ENCODE results near the gene MYL3.

The MYL3 gene

DNA sequence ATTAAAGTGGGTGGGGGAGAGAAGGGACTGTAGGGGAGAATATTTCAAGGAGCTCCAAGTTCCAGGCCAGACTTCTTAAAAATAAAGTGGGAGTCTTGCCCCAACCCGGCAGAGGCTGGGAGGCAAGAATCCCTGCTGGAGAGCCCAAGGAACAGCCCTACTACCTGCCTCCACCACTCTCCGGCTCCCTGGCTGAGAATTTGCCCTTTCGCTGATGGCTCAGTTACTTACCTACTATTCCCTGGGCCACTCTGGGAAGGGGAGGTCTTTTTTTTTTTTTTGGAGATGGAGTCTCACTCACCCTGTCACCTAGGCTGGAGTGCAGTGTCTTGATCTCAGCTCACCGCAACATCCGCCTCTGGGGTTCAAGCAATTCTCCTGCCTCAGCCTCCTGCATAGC, 15.5 kb downstream of the MYL3 start:
- Histone ChIP-seq H3K4me3 (ENCODE audit: low read length) (no peak overlapping the region), H3K79me2 (ENCODE audit: control insufficient read depth, low read length) (no peaks in the 10 kb centered on the region), H3K9me3 (ENCODE audit: control insufficient read depth, insufficient read depth, low read length) (no peaks in the 10 kb centered on the region), H4K20me1 (ENCODE audit: control insufficient read depth, insufficient read depth, low read depth, low read length) (no peaks in the 10 kb centered on the region), H3K4me2 (ENCODE audit: low read length) (no peak overlapping the region), H3F3A (ENCODE audit: control insufficient read depth, insufficient read depth) (no peaks in the 10 kb centered on the region), H3K27ac (ENCODE audit: low read depth, low read length) (no peak overlapping the region), H3K4me1 (ENCODE audit: control insufficient read depth, low read length) (peaks cover 17% of the 10 kb centered on the region), H3K36me3 (ENCODE audit: control insufficient read depth, low read length) (no peaks in the 10 kb centered on the region), H3K9me2 (replicated peaks; ENCODE audit: control insufficient read depth, low read length) (no peaks in the 10 kb centered on the region), H3K27me3 (ENCODE audit: control insufficient read depth, low read length) (peaks cover 17% of the 10 kb centered on the region)
- TF ChIP-seq, protein P1, sequence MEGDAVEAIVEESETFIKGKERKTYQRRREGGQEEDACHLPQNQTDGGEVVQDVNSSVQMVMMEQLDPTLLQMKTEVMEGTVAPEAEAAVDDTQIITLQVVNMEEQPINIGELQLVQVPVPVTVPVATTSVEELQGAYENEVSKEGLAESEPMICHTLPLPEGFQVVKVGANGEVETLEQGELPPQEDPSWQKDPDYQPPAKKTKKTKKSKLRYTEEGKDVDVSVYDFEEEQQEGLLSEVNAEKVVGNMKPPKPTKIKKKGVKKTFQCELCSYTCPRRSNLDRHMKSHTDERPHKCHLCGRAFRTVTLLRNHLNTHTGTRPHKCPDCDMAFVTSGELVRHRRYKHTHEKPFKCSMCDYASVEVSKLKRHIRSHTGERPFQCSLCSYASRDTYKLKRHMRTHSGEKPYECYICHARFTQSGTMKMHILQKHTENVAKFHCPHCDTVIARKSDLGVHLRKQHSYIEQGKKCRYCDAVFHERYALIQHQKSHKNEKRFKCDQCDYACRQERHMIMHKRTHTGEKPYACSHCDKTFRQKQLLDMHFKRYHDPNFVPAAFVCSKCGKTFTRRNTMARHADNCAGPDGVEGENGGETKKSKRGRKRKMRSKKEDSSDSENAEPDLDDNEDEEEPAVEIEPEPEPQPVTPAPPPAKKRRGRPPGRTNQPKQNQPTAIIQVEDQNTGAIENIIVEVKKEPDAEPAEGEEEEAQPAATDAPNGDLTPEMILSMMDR (IDR thresholded peaks at IDR 0.05; ENCODE audit: low read depth, low read length, poor library complexity, severe bottlenecking), result no peak
- no peak for TF ChIP-seq EZH2phosphoT487 (IDR thresholded peaks at IDR 0.05; ENCODE audit: borderline replicate concordance, low read length)

DNA sequence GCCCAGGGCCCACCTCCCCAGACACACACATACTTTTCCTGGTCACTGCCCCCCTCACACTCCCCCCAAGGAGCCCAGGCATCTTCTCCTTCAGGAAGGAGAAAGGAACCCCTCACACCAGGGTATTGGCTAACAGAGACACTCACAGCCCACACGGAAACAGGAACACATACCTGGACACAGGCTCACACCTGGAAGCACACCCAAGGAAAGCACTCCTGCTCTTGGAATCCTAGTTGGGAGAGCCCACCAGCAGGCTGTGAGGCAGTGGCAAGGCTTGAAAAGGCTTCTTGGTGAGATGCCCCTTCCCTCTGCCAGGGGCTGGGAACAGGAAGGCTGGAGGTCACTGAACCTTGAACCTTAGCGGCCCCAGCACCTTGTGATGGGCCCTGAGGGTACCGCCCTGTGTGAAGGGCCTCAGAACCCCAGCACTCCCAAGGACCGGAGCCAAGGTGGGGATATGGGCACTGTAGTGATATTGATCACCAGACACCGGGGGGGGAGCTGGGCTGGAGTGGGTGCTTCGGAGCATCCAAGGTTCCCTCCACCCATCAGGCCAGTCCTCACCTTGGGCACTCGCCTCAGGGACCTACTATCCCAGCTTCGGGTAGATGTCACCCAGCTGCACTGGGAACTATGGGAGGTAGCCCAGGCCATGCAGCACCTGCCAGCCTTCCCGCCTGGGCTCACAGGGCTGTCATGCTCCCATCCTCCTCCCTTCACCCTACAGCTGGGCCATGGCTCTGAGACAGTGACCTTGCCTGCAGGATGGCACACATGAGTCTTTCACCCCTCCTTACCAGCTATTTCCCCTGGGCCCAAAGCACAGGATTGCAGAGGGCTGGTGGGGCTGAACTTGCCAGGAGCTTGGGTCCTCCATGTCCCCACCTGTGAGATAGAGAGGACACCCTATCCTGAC, 16.4 kb downstream of the MYL3 start:
- Histone ChIP-seq H3K4me2 (ENCODE audit: low read length) (peak overlapping the region; percentile 80), H4K20me1 (ENCODE audit: control insufficient read depth, insufficient read depth, low read depth, low read length) (no peaks in the 10 kb centered on the region), H3K27ac (ENCODE audit: low read depth, low read length) (no peak overlapping the region), H3K4me3 (ENCODE audit: low read length) (peak overlapping the region; percentile 72), H3K79me2 (ENCODE audit: control insufficient read depth, low read length) (no peaks in the 10 kb centered on the region), H3K27me3 (ENCODE audit: control insufficient read depth, low read length) (peaks cover 17% of the 10 kb centered on the region), H3K9me2 (replicated peaks; ENCODE audit: control insufficient read depth, low read length) (no peaks in the 10 kb centered on the region), H3F3A (ENCODE audit: control insufficient read depth, insufficient read depth) (no peaks in the 10 kb centered on the region), H3K9me3 (ENCODE audit: control insufficient read depth, insufficient read depth, low read length) (no peaks in the 10 kb centered on the region), H3K36me3 (ENCODE audit: control insufficient read depth, low read length) (no peaks in the 10 kb centered on the region), H3K4me1 (ENCODE audit: control insufficient read depth, low read length) (peaks cover 17% of the 10 kb centered on the region)
- TF ChIP-seq, protein P1 (IDR thresholded peaks at IDR 0.05; ENCODE audit: low read depth, low read length, poor library complexity, severe bottlenecking), result no peak
- no peak for TF ChIP-seq EZH2phosphoT487 (IDR thresholded peaks at IDR 0.05; ENCODE audit: borderline replicate concordance, low read length)

DNA sequence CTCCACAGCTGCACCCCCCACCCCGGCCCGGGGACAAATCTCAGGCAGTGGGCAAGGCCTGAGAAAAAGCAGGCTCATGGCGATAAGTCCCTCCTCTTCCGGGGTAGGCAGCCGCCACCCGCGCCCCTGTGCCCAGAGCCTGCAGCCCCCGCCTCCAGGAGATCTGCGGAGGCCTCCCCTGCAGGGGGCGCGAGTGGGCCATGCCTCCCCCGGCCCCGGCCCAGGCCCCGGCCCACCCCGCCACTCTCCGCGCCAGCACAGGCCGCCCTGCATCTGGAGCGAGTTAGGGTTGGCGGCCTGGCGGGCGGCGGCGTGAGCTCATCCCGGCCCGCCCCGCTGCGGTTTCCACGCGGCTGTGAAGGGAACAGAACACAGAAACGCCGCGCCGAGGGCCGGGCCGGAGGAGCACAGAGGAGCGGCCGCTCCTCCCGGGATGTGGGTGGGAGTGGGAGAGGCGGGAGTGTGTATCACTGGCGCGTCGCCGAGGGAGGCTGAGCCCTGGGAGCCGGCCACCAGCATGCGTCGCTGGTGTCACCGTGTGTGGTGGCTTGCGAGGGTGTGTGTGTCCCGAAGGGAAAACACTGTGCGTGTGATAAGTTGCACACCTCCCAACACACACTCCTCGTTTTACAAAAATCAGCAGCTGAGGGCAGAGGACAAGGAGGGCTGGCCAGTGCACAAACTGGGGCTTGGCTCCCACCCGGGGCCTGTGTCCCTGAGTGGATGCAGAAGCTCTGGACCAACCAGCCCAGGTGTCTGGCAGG, 17.2 kb downstream of the MYL3 start:
- Histone ChIP-seq H3K27me3 (ENCODE audit: control insufficient read depth, low read length) (peaks cover 17% of the 10 kb centered on the region), H3F3A (ENCODE audit: control insufficient read depth, insufficient read depth) (no peaks in the 10 kb centered on the region), H3K79me2 (ENCODE audit: control insufficient read depth, low read length) (no peaks in the 10 kb centered on the region), H3K4me1 (ENCODE audit: control insufficient read depth, low read length) (peaks cover 17% of the 10 kb centered on the region), H3K4me2 (ENCODE audit: low read length) (peak overlapping the region; percentile 80), H3K9me3 (ENCODE audit: control insufficient read depth, insufficient read depth, low read length) (no peaks in the 10 kb centered on the region), H3K4me3 (ENCODE audit: low read length) (peak overlapping the region; percentile 72), H3K36me3 (ENCODE audit: control insufficient read depth, low read length) (no peaks in the 10 kb centered on the region), H4K20me1 (ENCODE audit: control insufficient read depth, insufficient read depth, low read depth, low read length) (no peaks in the 10 kb centered on the region), H3K9me2 (replicated peaks; ENCODE audit: control insufficient read depth, low read length) (no peaks in the 10 kb centered on the region), H3K27ac (ENCODE audit: low read depth, low read length) (no peak overlapping the region)
- TF ChIP-seq, protein P1 (IDR thresholded peaks at IDR 0.05; ENCODE audit: low read depth, low read length, poor library complexity, severe bottlenecking), result peak; percentile 69
- no peak for TF ChIP-seq EZH2phosphoT487 (IDR thresholded peaks at IDR 0.05; ENCODE audit: borderline replicate concordance, low read length)

Measured in DOHH2 (cell line).